ENCODE measurements around the gene GRAMD1C.

Gene GRAMD1C

GRCh38 chr3:113985541-113985940 is 147.0 kb downstream of the GRAMD1C start:
- H4K20me1 ChIP-seq: no peaks in the 10 kb centered on the region
- H3K9me3 ChIP-seq (replicated peaks in 1 of 11): no peaks in the 10 kb centered on the region
- H3K4me1 ChIP-seq: peaks cover 16 to 45% (median 37%) of the 10 kb centered on the region in 10 experiments
- peak overlapping the region; percentile 59 to 79 (median 73); a peak in 20 of 22 replicates for H3K27ac ChIP-seq
- peak overlapping the region; percentile 55 to 89 (median 83) for H3K4me2 ChIP-seq
- H3K36me3 ChIP-seq: 0 out of 22 replicates have a peak, but pooled peaks cover 0 to under 1% (median 0%) of the 10 kb centered on the region in 11 experiments
- H3K27me3 ChIP-seq: no peaks in the 10 kb centered on the region
- H3K4me3 ChIP-seq: no peak overlapping the region; a peak in 1 of 20 replicates
- TF ChIP-seq Cebpa-rat (IDR thresholded peaks at IDR 0.05): 0 out of 22 replicates have a peak, but pooled peaks of 1 of the 11 experiments have one; percentile 34
- H3K9ac ChIP-seq: peak overlapping the region in 9 of 11 experiments; percentile 14 to 49 (median 31); a peak in 10 of 22 replicates
